K562 (cell line): ENCODE measurements around the gene NRM. TPM values are rescaled to one million over a fixed set of nuclear protein-coding genes. Genes with fewer than 3 reads are reported as not detected.

Experiments used
- ARID1B ChIP-seq: fragments of 450-650 bp; IDR thresholded peaks from 2 replicates; pipeline ENCODE4 v1.6.1; 2016; ENCODE audit warnings: antibody characterized with exemption, mild to moderate bottlenecking, inconsistent platforms
- BHLHE40 ChIP-seq: IDR thresholded peaks from 2 replicates; pipeline ENCODE4 v1.6.1; 2011; ENCODE audit warnings: low read length, improper control_type of control experiment
- BRF1 ChIP-seq: IDR thresholded peaks from 3 replicates; pipeline ENCODE4 v1.6.1; 2011; ENCODE audit warnings: borderline replicate concordance, mild to moderate bottlenecking; ENCODE audit not compliant: insufficient read length; ENCODE audit errors: extremely low read depth
- CHD4 ChIP-seq: fragments of 200-600 bp; sonication (generic); IDR thresholded peaks from 3 replicates; pipeline ENCODE4 v1.6.1; 2012; ENCODE audit warnings: low read depth, mild to moderate bottlenecking, mixed read lengths, low read length, inconsistent platforms; ENCODE audit not compliant: insufficient read depth, insufficient replicate concordance, poor library complexity, severe bottlenecking
- ELF4 ChIP-seq: fragments of 450-650 bp; formaldehyde crosslinking; IDR thresholded peaks from 2 replicates; pipeline ENCODE4 v1.4.0; 2022; ENCODE audit warnings: missing genetic modification characterization
- MAX ChIP-seq: sonication (generic); formaldehyde crosslinking; IDR thresholded peaks from 2 replicates; pipeline ENCODE4 v1.9.0; 2022; ENCODE audit warnings: mild to moderate bottlenecking, missing genetic modification reagents
- NBN ChIP-seq: fragments of 450-650 bp; IDR thresholded peaks from 2 replicates; pipeline ENCODE4 v1.6.1; 2016; ENCODE audit warnings: low read depth, mild to moderate bottlenecking
- SMARCA5 ChIP-seq: fragments of 450-650 bp; IDR thresholded peaks from 2 replicates; pipeline ENCODE4 v1.6.1; 2016
- SNRNP70 ChIP-seq: fragments of 200-400 bp; formaldehyde crosslinking; optimal IDR thresholded peaks from 2 replicates; pipeline ENCODE3; 2017; ENCODE audit warnings: low read depth, low read length
- SRSF1 ChIP-seq: fragments of 200-400 bp; formaldehyde crosslinking; IDR thresholded peaks from 2 replicates; pipeline ENCODE4 v1.6.1; 2017; ENCODE audit warnings: mild to moderate bottlenecking, low read depth, low read length, moderate library complexity
- TSC22D4 ChIP-seq: fragments of 450-650 bp; IDR thresholded peaks from 2 replicates; pipeline ENCODE4 v1.6.1; 2016; ENCODE audit warnings: missing genetic modification characterization, missing biosample characterization, control low read depth
- ZNF146 ChIP-seq: IDR thresholded peaks from one replicate; pipeline ENCODE4 v1.6.1; 2018; ENCODE audit warnings: missing compliant biosample characterization; ENCODE audit not compliant: unreplicated experiment
- ZNF224 ChIP-seq: sonication (generic); formaldehyde crosslinking; IDR thresholded peaks from 2 replicates; pipeline ENCODE4 v1.8.0; 2022; ENCODE audit warnings: mild to moderate bottlenecking, missing genetic modification reagents
- ZNF354B ChIP-seq: fragments of 250-450 bp; sonication (Bioruptor Pico); IDR thresholded peaks from 2 replicates; pipeline ENCODE4 v1.4.0; 2020
- polyA plus RNA-seq, 8 experiments: library from polyadenylated mRNA; depleted of rRNA in 4 of 8; stranded (reverse) in 5 of 8; unstranded in 3 of 8; fragments of >200 nt; fragmentation: Nextera tagmentation in 2 of 8; fragmentation: Illumina TruSeq in 1 of 8; extraction: Ambion mirVana in 2 of 8; extraction: Trizol in 1 of 8; gene quantifications; 2 replicates each; pipeline versions ENCODE4 v1.2.1 to v1.2.3, GENCODE V29; 2011 to 2014; ENCODE audit warnings: inconsistent platforms in 1 of 8, missing spikeins in 1 of 8
- total RNA-seq, 7 experiments: library from RNA; depleted of rRNA in 6 of 7; stranded (reverse); fragments of >200 nt in 6 of 7; fragmentation: Illumina TruSeq in 2 of 7; extraction: Trizol in 2 of 7; gene quantifications; 2 replicates each; pipeline versions ENCODE4 v1.2.1 to v1.2.3, GENCODE V29; 2011 to 2021; ENCODE audit warnings: low replicate concordance in 1 of 7
- TF ChIP-seq, protein P1 (sequence below), 2 experiments: fragments of 450-650 bp; IDR thresholded peaks; 2 replicates each; pipeline ENCODE4 v1.6.1; 2018; ENCODE audit warnings: mild to moderate bottlenecking in 2 of 2, low read depth in 1 of 2; ENCODE audit not compliant: partially characterized antibody in 2 of 2
- TF ChIP-seq, protein P2 (sequence below): fragments of 250-450 bp; sonication (Bioruptor Pico); IDR thresholded peaks from 2 replicates; pipeline ENCODE4 v1.4.0; 2020; ENCODE audit warnings: mild to moderate bottlenecking, moderate library complexity
- TF ChIP-seq, protein P3 (sequence below): fragments of 450-650 bp; IDR thresholded peaks from 2 replicates; pipeline ENCODE4 v1.6.1; 2014; ENCODE audit warnings: low read depth, mild to moderate bottlenecking, moderate library complexity, borderline replicate concordance

The NRM gene
- total and polyA plus RNA-seq, 9 of the 15 experiments (the other 6 are each of a cell fraction or from before 2014, with no cell fraction given): 9.7 to 58.2 (median 18.1) TPM

- no peak for TF ChIP-seq CHD4
- TF ChIP-seq SMARCA5: no peak
- TF ChIP-seq, protein P1, sequence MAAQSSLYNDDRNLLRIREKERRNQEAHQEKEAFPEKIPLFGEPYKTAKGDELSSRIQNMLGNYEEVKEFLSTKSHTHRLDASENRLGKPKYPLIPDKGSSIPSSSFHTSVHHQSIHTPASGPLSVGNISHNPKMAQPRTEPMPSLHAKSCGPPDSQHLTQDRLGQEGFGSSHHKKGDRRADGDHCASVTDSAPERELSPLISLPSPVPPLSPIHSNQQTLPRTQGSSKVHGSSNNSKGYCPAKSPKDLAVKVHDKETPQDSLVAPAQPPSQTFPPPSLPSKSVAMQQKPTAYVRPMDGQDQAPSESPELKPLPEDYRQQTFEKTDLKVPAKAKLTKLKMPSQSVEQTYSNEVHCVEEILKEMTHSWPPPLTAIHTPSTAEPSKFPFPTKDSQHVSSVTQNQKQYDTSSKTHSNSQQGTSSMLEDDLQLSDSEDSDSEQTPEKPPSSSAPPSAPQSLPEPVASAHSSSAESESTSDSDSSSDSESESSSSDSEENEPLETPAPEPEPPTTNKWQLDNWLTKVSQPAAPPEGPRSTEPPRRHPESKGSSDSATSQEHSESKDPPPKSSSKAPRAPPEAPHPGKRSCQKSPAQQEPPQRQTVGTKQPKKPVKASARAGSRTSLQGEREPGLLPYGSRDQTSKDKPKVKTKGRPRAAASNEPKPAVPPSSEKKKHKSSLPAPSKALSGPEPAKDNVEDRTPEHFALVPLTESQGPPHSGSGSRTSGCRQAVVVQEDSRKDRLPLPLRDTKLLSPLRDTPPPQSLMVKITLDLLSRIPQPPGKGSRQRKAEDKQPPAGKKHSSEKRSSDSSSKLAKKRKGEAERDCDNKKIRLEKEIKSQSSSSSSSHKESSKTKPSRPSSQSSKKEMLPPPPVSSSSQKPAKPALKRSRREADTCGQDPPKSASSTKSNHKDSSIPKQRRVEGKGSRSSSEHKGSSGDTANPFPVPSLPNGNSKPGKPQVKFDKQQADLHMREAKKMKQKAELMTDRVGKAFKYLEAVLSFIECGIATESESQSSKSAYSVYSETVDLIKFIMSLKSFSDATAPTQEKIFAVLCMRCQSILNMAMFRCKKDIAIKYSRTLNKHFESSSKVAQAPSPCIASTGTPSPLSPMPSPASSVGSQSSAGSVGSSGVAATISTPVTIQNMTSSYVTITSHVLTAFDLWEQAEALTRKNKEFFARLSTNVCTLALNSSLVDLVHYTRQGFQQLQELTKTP (IDR thresholded peaks at IDR 0.05; ENCODE audit: low read depth in 1 of 2, partially characterized antibody in 2 of 2): peak in 1 of 2 experiments; percentile 37
- no peak for TF ChIP-seq ZNF146
- TF ChIP-seq MAX (CRISPR knock-in tag): peak; percentile 39; the same call in 1 of the 2 replicates
- TF ChIP-seq ARID1B: peak; percentile 26
- TF ChIP-seq, protein P2, sequence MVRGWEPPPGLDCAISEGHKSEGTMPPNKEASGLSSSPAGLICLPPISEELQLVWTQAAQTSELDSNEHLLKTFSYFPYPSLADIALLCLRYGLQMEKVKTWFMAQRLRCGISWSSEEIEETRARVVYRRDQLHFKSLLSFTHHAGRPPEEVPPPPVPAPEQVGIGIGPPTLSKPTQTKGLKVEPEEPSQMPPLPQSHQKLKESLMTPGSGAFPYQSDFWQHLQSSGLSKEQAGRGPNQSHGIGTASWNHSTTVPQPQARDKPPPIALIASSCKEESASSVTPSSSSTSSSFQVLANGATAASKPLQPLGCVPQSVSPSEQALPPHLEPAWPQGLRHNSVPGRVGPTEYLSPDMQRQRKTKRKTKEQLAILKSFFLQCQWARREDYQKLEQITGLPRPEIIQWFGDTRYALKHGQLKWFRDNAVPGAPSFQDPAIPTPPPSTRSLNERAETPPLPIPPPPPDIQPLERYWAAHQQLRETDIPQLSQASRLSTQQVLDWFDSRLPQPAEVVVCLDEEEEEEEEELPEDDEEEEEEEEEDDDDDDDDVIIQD (CRISPR knock-in tag): no peak
- TF ChIP-seq ZNF224 (CRISPR knock-in tag): no peak
- TF ChIP-seq, protein P3, sequence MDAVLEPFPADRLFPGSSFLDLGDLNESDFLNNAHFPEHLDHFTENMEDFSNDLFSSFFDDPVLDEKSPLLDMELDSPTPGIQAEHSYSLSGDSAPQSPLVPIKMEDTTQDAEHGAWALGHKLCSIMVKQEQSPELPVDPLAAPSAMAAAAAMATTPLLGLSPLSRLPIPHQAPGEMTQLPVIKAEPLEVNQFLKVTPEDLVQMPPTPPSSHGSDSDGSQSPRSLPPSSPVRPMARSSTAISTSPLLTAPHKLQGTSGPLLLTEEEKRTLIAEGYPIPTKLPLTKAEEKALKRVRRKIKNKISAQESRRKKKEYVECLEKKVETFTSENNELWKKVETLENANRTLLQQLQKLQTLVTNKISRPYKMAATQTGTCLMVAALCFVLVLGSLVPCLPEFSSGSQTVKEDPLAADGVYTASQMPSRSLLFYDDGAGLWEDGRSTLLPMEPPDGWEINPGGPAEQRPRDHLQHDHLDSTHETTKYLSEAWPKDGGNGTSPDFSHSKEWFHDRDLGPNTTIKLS: no peak
- TF ChIP-seq TSC22D4 (tag): no peak
- TF ChIP-seq ELF4 (CRISPR knock-in tag): no peak
- TF ChIP-seq SRSF1: no peak
- TF ChIP-seq BHLHE40: peak; percentile 49; the same call in 1 of the 2 replicates
- TF ChIP-seq SNRNP70: no peak
- TF ChIP-seq NBN: peak; percentile 76; the same call in 1 of the 2 replicates
- TF ChIP-seq BRF1: no peak
- TF ChIP-seq ZNF354B (CRISPR knock-in tag): no peak
Observed at GRCh38 chr6:30722280-30723112, 31.7 kb upstream of the NRM start (continued).
